PFSK-1 (cell line): ENCODE measurements around the gene ALX4.

ENCODE experiments used
- FOXP2 ChIP-seq: optimal IDR thresholded peaks from 2 replicates; pipeline ENCODE3; 2011; ENCODE audit warnings: borderline replicate concordance, control low read depth, inconsistent platforms; ENCODE audit not compliant: insufficient read depth; ENCODE audit errors: extremely low read length, extremely low read depth
- POLR2AphosphoS5 ChIP-seq: IDR thresholded peaks from 2 replicates; pipeline ENCODE4 v1.6.1; 2012; ENCODE audit warnings: low read depth, mild to moderate bottlenecking, control low read depth, low read length, moderate library complexity
- REST ChIP-seq, 2 experiments: IDR thresholded peaks; 2 replicates each; pipeline versions ENCODE4 v1.6.1 to v1.8.0; 2011 to 2012; ENCODE audit warnings: low read depth in 2 of 2, low read length in 2 of 2, control low read depth in 1 of 2, inconsistent platforms in 1 of 2, mild to moderate bottlenecking in 1 of 2, moderate library complexity in 1 of 2; ENCODE audit not compliant: insufficient read depth in 1 of 2
- SIN3A ChIP-seq: IDR thresholded peaks from 2 replicates; pipeline ENCODE4 v1.6.1; 2012; ENCODE audit warnings: mild to moderate bottlenecking, low read length, moderate library complexity, borderline replicate concordance; ENCODE audit not compliant: insufficient read depth
- TAF1 ChIP-seq: IDR thresholded peaks from 2 replicates; pipeline ENCODE4 v1.6.1; 2012; ENCODE audit warnings: low read length, control low read depth, borderline replicate concordance; ENCODE audit not compliant: insufficient read depth

The ALX4 gene

DNA sequence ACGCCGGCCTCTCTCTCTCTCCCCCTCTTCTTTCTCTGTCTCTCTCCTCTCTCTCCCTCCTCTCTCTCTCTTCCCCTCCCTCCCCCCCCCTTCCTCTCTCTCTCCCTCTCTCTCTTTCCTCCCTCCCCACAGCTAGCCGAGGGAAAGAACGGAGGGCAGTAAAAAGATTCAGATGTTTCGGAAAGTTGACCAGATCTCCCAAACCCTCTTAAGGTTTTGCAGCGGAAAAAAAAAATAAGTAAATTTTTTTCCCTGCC, 195 bp upstream of the ALX4 start:
- TF ChIP-seq POLR2AphosphoS5 (no peak), SIN3A (no peak), TAF1 (no peak), REST (IDR thresholded peaks at IDR 0.05; ENCODE audit: insufficient read depth in 1 of 2, low read depth in 2 of 2, low read length in 2 of 2) (no peak), FOXP2 (no peak)

DNA sequence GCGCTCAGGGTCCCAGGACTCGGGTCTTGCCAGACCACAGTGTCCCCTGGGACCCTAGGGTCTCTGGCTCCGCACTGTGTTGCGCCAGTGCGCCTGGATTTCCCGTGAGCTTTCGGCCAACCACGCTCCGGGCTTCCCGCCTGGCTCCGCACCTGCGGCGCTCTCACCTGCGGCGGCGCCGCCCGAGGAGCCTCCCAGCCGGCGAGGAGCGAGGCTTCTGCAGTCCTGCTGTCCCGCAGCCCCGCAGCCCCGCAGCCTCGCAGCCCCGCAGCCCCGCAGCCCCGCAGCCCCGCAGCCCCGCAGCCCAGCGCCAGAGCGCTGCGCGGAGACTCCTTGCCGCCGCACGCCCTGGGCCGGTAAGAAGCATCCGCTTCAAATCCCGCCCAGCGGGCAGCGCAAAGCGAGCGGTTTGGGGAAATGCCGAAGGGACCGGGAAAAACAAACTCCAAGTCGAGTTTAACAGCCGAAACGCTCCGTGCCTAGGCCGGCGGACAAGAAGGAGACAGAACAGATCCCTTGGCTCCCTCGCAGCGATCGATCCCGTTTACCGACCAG, 939 bp downstream of the ALX4 start:
- TF ChIP-seq POLR2AphosphoS5 = no peak
- TF ChIP-seq REST (IDR thresholded peaks at IDR 0.05; ENCODE audit: insufficient read depth in 1 of 2, low read depth in 2 of 2, low read length in 2 of 2) = no peak
- TF ChIP-seq TAF1 = no peak
- TF ChIP-seq FOXP2 = no peak
- TF ChIP-seq SIN3A = no peak

- TF ChIP-seq SIN3A = no peak
Observed at GRCh38 chr11:44308256-44308922, 1.6 kb downstream of the ALX4 start.

DNA sequence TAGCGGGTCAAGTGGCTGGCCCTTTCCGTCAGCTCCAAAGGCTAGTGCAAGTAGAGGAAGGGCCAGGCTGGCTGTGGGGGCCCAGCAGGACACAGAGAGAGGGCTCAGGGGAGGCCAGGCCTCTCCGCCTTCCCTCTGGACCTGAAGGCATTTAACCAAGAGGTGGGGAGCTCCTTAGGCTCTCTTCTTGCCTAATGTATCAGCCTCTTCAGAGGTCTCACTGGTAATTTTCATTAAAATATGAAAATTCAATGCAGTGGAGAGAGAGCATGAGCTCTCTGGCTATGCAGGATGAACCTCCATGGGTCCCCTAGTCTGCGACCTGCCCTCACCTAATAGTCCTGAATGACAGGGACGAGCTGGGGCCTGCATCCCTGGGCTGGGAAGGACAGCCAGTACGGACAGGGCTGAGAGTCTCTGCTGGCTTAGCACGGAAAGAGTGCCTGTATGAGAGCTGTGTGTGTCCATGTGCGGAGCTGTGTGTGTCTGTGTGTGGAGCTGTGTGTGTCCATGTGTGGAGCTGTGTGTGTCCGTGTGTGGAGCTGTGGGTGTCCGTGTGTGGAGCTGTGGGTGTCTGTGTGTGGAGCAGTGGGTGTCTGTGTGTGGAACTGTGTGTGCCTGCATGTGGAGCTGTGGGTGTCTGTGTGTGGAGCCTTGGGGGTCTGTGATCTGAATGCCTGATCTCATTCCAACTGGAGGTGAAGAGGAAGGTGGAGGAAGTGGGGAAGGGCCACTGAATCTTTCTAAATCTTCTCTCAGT, 2.4 kb downstream of the ALX4 start:
- no peak for TF ChIP-seq POLR2AphosphoS5
- TF ChIP-seq SIN3A = no peak
- TF ChIP-seq REST (IDR thresholded peaks at IDR 0.05; ENCODE audit: insufficient read depth in 1 of 2, low read depth in 2 of 2, low read length in 2 of 2) = no peak
- TF ChIP-seq FOXP2 = no peak
- no peak for TF ChIP-seq TAF1

- TF ChIP-seq FOXP2 = no peak
- TF ChIP-seq SIN3A = no peak
- no peak for TF ChIP-seq REST (IDR thresholded peaks at IDR 0.05; ENCODE audit: insufficient read depth in 1 of 2, low read depth in 2 of 2, low read length in 2 of 2)
- no peak for TF ChIP-seq POLR2AphosphoS5
- no peak for TF ChIP-seq TAF1
Observed at GRCh38 chr11:44306918-44307244, 3.1 kb downstream of the ALX4 start.
